Measurements from ENCODE around the gene TRRAP. TPM values are rescaled to one million over a fixed set of nuclear protein-coding genes. Genes with fewer than 3 reads are reported as not detected.

TRRAP gene
- total RNA-seq, 2 experiments from 2014 or later = 44.5 to 46.5 TPM

DNA sequence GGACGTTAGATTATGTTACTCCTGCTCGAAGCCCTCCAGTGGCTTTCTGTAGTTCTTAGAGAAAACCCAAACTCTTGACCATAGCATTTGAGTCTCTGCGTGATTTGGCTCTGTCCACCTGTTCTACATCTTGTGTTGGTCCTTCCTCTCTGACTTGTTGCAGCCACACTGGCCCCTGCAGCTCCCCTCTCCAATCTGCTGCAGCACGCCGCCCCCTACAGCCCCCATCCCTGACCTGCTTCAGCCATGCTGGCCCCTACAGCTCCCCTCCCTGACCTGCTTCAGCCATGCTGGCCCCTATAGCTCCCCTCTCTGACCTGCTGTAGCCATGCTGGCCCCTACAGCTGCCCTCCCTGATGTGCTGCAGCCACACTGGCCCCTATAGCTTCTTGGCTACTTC is 29.2 kb downstream of the TRRAP start:
- Mint-ChIP-seq H3K9me3 (no peaks in the 10 kb centered on the region), H3K4me1 (no peaks in the 10 kb centered on the region), H3K27me3 (no peaks in the 10 kb centered on the region), H3K4me3 (no peak overlapping the region), H3K36me3 (peaks cover 28% of the 10 kb centered on the region), H3K27ac (no peak overlapping the region)
- DNase-seq = no peak

- no peak for DNase-seq
- Mint-ChIP-seq H3K4me3 (no peak overlapping the region), H3K9me3 (no peaks in the 10 kb centered on the region), H3K4me1 (no peaks in the 10 kb centered on the region), H3K27me3 (no peaks in the 10 kb centered on the region), H3K36me3 (peaks cover 29% of the 10 kb centered on the region), H3K27ac (no peak overlapping the region)
Observed at GRCh38 chr7:98908585-98908984, 30.3 kb downstream of the TRRAP start.

- Mint-ChIP-seq H3K4me3 (no peak overlapping the region), H3K4me1 (no peaks in the 10 kb centered on the region), H3K9me3 (no peaks in the 10 kb centered on the region), H3K27ac (no peak overlapping the region), H3K36me3 (peaks cover 26% of the 10 kb centered on the region), H3K27me3 (no peaks in the 10 kb centered on the region)
- DNase-seq = no peak
Observed at GRCh38 chr7:98909487-98909886, 31.2 kb downstream of the TRRAP start.

DNA sequence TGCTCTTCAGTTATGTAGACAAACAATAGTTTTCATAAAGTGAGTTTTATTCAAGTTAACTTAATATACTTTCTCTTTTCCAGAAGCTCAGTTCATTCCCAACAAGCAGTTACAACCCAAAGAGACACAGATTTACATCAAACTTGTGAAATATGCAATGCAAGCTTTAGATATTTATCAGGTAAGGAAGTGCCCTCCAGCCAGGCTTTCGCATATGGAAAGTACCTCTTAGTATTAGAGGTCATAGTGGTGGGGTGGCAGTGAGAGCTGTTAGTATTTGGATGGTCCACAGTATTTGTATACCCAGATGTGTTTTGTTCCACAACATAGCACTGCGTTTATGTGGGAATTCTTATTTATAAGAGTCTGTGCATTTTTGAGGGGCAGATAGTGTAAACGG is 32.1 kb downstream of the TRRAP start:
- no peaks in the 10 kb centered on the region for H3K9me3 Mint-ChIP-seq
- H3K27ac Mint-ChIP-seq = no peak overlapping the region
- H3K36me3 Mint-ChIP-seq = peaks cover 18% of the 10 kb centered on the region

DNA sequence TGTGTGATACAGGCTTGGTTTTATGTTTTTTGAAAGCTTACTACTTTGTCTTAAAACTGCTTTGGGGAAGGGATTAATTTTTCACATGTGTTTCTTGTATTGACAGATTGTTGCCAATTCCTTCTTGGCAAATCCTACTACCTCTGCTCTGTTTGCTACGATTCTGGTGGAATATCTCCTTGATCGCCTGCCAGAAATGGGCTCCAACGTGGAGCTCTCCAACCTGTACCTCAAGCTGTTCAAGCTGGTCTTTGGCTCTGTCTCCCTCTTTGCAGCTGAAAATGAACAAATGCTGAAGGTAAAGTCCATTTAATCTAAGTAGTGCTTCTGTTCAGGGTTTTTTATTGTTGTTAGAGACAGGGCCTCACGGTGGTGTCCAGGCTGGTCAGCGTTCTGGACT is 33.6 kb downstream of the TRRAP start:
- Mint-ChIP-seq H3K36me3 (peaks cover 19% of the 10 kb centered on the region), H3K9me3 (no peaks in the 10 kb centered on the region), H3K27me3 (no peaks in the 10 kb centered on the region)

More for the DNA sequence above, 32.1 kb downstream of the TRRAP start:
- Mint-ChIP-seq H3K27me3 (no peaks in the 10 kb centered on the region), H3K4me1 (no peaks in the 10 kb centered on the region), H3K4me3 (no peak overlapping the region)
- DNase-seq = no peak

DNA sequence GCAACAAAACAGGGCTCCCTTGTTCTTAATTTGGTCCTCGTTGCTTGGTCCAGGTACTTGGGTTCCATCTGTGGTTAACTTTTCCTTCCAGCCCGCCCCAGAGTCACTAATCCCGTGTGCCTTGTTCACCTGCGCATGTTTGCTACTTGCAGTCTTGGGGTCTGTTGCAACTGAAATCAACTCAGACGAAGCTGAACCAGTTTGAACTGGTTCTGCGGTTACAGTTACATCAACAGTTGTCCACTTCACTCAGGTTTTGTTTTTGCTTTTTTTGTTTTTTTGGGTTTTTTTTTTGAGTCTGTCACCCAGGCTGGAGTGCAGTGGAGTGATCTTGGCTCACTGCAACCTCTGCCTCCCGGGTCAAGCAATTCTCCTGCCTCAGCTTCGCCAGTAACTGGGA is 34.7 kb downstream of the TRRAP start:
- no peaks in the 10 kb centered on the region for H3K9me3 Mint-ChIP-seq
- no peaks in the 10 kb centered on the region for H3K4me1 Mint-ChIP-seq
- H3K27ac Mint-ChIP-seq = no peak overlapping the region
- no peaks in the 10 kb centered on the region for H3K27me3 Mint-ChIP-seq
- no peak overlapping the region for H3K4me3 Mint-ChIP-seq
- no peak for DNase-seq
- H3K36me3 Mint-ChIP-seq = peaks cover 16% of the 10 kb centered on the region

More for the DNA sequence above, 33.6 kb downstream of the TRRAP start:
- H3K27ac Mint-ChIP-seq = no peak overlapping the region
- no peak overlapping the region for H3K4me3 Mint-ChIP-seq
- DNase-seq = no peak
- no peaks in the 10 kb centered on the region for H3K4me1 Mint-ChIP-seq

- DNase-seq = no peak
- no peaks in the 10 kb centered on the region for H3K4me1 Mint-ChIP-seq
- H3K36me3 Mint-ChIP-seq = peaks cover 20% of the 10 kb centered on the region
- H3K27me3 Mint-ChIP-seq = no peaks in the 10 kb centered on the region
- no peak overlapping the region for H3K4me3 Mint-ChIP-seq
- H3K9me3 Mint-ChIP-seq = no peaks in the 10 kb centered on the region
- H3K27ac Mint-ChIP-seq = no peak overlapping the region
Observed at GRCh38 chr7:98913612-98914011, 35.3 kb downstream of the TRRAP start.

GRCh38 chr7:98917331-98917730 is 39.0 kb downstream of the TRRAP start:
- Mint-ChIP-seq H3K27ac (no peak overlapping the region), H3K4me3 (no peak overlapping the region), H3K4me1 (no peaks in the 10 kb centered on the region), H3K9me3 (no peaks in the 10 kb centered on the region), H3K27me3 (no peaks in the 10 kb centered on the region), H3K36me3 (peaks cover 17% of the 10 kb centered on the region)
- DNase-seq = no peak

DNA sequence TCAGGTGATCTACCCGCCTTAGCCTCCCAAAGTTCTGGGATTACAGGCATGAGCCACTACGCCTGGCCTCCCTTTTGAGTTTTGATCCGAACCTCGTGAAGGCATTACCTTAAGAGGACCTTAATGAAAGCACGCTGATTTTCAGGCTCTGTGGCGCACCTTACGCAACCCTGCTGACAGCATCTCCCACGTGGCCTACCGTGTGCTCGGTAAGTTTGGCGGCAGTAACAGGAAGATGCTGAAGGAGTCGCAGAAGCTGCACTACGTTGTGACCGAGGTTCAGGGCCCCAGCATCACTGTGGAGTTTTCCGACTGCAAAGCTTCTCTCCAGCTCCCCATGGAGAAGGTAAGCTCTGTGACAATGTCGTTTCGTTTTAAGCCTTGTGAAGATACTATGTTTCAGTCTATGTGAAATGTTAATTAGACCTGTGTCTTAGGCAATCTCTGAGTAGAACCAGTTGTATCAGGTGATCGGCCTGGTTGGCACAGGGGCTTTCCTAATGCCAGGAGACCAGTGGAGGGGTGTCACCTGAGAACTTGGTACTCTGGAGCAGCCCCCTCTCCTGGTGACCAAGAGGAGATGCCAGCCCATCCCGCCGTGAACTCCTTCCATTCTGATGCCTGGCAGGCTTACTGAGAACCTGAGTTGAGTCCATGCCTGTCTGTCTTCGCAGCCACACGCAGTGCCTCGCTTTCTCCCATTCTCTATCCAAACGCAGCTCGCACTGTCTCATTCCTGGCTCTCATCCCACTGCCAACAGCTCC is 43.5 kb downstream of the TRRAP start:
- Mint-ChIP-seq H3K4me1 (no peaks in the 10 kb centered on the region), H3K27me3 (no peaks in the 10 kb centered on the region), H3K9me3 (no peaks in the 10 kb centered on the region), H3K4me3 (no peak overlapping the region), H3K36me3 (peaks cover 30% of the 10 kb centered on the region), H3K27ac (no peak overlapping the region)
- no peak for DNase-seq

DNA sequence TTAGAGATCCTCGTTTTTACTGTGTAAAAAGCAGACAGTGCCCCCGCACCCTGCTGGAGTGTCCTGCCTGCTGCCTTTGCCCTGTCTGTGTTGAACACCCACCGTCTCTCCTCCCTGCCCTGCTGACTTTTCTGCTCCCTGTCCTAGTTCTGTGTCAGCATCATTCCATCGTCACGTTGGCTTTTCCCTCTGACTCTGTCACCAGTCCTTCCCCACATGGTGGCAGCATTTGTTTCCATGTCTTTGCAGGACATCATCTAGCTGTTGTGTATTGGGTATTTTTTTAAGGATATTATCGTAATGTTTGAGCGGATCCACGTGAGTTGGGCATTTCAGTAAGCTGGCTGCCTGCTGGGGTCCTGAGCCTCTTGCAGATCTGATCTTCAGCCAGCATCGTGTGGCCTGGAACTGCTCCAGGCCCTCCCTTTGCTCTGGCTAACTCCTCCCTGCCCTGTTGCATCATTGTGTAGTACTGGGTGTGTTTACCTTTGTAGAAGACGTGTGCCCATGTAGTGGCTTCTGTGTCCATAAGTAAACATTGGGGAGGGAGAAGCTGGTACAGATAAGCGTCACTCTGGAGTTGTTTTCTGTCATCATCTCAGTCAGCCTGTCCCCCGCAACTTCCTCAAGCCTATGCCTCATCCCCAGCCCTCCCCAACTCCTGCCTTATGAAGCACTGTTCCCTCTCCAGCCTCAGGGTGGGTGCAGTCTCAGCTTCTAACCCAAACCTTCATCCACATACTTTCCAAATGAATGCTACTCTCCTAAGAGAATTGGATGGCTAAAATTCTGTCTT is 44.3 kb downstream of the TRRAP start:
- no peak for DNase-seq
- H3K27ac Mint-ChIP-seq = no peak overlapping the region
- no peaks in the 10 kb centered on the region for H3K27me3 Mint-ChIP-seq
- H3K36me3 Mint-ChIP-seq = peaks cover 34% of the 10 kb centered on the region
- H3K4me1 Mint-ChIP-seq = no peaks in the 10 kb centered on the region
- H3K4me3 Mint-ChIP-seq = no peak overlapping the region
- no peaks in the 10 kb centered on the region for H3K9me3 Mint-ChIP-seq

DNA sequence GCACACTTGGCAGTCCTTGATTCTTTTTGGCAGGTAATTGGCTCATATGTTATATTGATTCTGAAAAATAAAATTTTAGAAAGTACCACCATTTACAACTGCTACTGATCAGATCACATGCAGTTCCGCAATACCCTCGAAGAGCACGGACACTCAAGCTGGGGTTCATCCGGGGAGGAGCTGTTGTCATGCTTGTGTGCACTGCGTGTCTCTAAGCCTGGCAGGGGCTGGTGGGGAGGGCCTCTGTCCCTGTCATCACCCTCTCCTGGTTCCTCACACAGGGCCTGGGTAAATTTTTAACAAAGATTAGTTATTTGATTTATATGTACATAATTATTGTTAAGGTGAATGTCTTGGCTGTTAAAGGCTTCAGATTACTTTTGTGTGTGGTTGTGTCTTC is 45.2 kb downstream of the TRRAP start:
- H3K27ac Mint-ChIP-seq = no peak overlapping the region
- H3K36me3 Mint-ChIP-seq = peaks cover 39% of the 10 kb centered on the region
- H3K4me3 Mint-ChIP-seq = no peak overlapping the region
- no peak for DNase-seq
- H3K4me1 Mint-ChIP-seq = no peaks in the 10 kb centered on the region
- H3K27me3 Mint-ChIP-seq = no peaks in the 10 kb centered on the region
- H3K9me3 Mint-ChIP-seq = no peaks in the 10 kb centered on the region

DNA sequence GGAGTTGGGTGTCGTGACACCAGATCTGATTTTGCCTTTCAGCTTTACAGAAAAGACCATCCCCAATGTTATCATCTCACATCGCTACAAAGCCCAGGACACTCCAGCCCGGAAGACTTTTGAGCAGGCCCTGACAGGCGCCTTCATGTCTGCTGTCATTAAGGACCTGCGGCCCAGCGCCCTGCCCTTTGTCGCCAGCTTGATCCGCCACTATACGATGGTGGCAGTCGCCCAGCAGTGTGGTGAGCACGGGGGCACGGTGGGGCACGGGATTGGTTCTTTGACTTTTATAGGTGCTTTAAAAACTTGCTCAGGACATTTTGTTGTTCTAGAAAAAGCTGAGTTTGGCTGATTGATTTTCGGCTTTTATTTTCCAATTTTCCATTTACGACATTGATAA is 48.8 kb downstream of the TRRAP start:
- H3K27me3 Mint-ChIP-seq = no peaks in the 10 kb centered on the region

DNA sequence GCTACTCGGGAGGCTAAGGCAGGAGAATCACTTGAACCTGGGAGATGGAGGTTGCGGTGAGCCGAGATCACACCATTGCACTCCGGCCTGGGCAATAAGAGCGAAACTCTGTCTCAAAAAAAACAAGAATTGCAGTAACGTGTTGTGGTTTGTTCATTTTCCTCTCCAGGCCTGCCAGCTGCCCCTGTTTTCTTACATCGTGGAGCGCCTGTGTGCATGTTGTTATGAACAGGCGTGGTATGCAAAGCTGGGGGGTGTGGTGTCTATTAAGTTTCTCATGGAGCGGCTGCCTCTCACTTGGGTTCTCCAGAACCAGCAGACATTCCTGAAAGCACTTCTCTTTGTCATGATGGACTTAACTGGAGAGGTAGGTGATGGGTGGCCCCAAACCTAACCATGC is 52.1 kb downstream of the TRRAP start:
- H3K27ac Mint-ChIP-seq = no peak overlapping the region
- peaks cover 49% of the 10 kb centered on the region for H3K36me3 Mint-ChIP-seq
- no peak for DNase-seq
- H3K27me3 Mint-ChIP-seq = no peaks in the 10 kb centered on the region
- H3K4me3 Mint-ChIP-seq = no peak overlapping the region
- peaks cover 1% of the 10 kb centered on the region for H3K4me1 Mint-ChIP-seq
- H3K9me3 Mint-ChIP-seq = no peaks in the 10 kb centered on the region

More for the DNA sequence above, 48.8 kb downstream of the TRRAP start:
- Mint-ChIP-seq H3K36me3 (peaks cover 47% of the 10 kb centered on the region), H3K4me3 (no peak overlapping the region), H3K9me3 (no peaks in the 10 kb centered on the region), H3K27ac (no peak overlapping the region), H3K4me1 (no peaks in the 10 kb centered on the region)
- no peak for DNase-seq

DNA sequence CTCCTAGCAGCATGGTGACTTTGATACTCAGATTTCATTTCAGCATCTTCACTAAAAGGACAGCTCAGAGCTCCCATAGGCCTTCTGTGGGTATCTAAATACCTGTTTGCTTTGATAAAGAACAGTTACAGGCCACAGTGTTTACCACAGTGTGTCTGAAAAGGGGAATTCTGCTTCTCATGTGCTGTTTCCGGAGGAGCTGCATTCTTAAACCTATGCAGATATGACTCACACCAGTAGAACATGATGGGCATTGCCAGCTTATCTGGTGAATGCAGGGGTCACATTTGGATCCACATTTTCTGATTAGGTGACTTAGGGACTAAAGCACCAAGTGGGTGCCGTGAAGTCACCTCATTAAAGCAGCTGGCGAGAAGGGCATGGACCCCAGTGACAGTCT is 52.6 kb downstream of the TRRAP start:
- H3K9me3 Mint-ChIP-seq = no peaks in the 10 kb centered on the region
- peaks cover 1% of the 10 kb centered on the region for H3K4me1 Mint-ChIP-seq
- no peaks in the 10 kb centered on the region for H3K27me3 Mint-ChIP-seq
- DNase-seq = no peak
- peaks cover 45% of the 10 kb centered on the region for H3K36me3 Mint-ChIP-seq
- no peak overlapping the region for H3K27ac Mint-ChIP-seq
- no peak overlapping the region for H3K4me3 Mint-ChIP-seq

DNA sequence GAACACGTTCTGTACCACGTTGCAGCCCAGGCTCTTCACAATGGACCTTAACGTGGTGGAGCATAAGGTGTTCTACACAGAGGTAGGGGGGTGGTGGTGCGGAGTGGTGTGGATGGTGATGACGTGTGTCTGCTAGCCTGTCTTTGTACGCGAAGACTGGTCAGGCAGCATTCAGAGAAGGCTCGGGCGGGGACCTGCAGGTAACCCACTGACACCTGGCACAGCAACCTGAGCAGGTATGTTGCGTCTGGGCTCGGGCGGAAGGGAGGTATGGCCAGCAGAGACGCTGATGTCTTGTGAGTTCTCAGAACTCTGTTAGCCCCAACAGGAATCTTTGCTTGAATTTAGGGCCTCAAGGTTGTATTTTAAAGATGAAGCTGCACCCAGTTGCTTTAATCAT is 55.0 kb downstream of the TRRAP start:
- Mint-ChIP-seq H3K4me3 (no peak overlapping the region), H3K36me3 (peaks cover 32% of the 10 kb centered on the region), H3K9me3 (no peaks in the 10 kb centered on the region), H3K27me3 (no peaks in the 10 kb centered on the region), H3K27ac (no peak overlapping the region), H3K4me1 (peaks cover 1% of the 10 kb centered on the region)
- no peak for DNase-seq

DNA sequence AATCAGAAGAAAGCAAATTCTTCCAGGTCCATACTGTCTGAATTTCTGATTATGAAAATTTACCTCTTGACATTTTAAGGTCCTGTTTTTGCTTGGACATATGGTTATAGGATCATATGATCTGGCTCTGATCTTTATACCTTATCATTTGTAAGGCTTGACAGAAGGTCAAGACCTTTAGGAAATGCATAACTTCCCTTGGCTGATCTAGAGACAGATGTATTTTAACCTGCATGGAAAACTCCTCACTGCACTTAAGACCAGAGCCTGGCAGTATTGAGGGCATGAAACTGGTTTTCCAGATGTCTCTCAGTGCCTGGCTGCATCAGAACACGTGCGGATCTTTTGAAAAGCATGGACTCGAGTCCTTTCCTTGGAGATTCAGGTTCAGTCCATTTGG is 55.9 kb downstream of the TRRAP start:
- Mint-ChIP-seq H3K27me3 (no peaks in the 10 kb centered on the region), H3K36me3 (peaks cover 30% of the 10 kb centered on the region), H3K9me3 (no peaks in the 10 kb centered on the region), H3K27ac (no peak overlapping the region), H3K4me3 (no peak overlapping the region), H3K4me1 (peaks cover 1% of the 10 kb centered on the region)
- no peak for DNase-seq

All from activated naive CD8-positive, alpha-beta T cell treated with anti-CD3 and anti-CD28 coated beads for 36 hours (primary cell).